Astrocyte of the spinal cord (primary cell): ENCODE results near the gene HOTAIR.

ENCODE experiments used
- DNase-seq: peaks from one replicate; pipeline ENCODE4 v3.0.0; 2011; ENCODE audit warnings: low read depth, low spot score
- H3K4me3 ChIP-seq: 2 replicates; pipeline ENCODE4 v1.5.1; 2011; ENCODE audit warnings: low read depth, mild to moderate bottlenecking, low read length, moderate library complexity
- in situ Hi-C: cut with HindIII; loops from 2 replicates; pipeline ENCODE4 v1.10.0; 2017; ENCODE audit warnings: low sequenced_read_pairs
- TF ChIP-seq, protein P1 (sequence below): IDR thresholded peaks from 2 replicates; pipeline ENCODE4 v1.5.1; 2012; ENCODE audit warnings: low read depth, mild to moderate bottlenecking, low read length, inconsistent platforms

The HOTAIR gene

DNA sequence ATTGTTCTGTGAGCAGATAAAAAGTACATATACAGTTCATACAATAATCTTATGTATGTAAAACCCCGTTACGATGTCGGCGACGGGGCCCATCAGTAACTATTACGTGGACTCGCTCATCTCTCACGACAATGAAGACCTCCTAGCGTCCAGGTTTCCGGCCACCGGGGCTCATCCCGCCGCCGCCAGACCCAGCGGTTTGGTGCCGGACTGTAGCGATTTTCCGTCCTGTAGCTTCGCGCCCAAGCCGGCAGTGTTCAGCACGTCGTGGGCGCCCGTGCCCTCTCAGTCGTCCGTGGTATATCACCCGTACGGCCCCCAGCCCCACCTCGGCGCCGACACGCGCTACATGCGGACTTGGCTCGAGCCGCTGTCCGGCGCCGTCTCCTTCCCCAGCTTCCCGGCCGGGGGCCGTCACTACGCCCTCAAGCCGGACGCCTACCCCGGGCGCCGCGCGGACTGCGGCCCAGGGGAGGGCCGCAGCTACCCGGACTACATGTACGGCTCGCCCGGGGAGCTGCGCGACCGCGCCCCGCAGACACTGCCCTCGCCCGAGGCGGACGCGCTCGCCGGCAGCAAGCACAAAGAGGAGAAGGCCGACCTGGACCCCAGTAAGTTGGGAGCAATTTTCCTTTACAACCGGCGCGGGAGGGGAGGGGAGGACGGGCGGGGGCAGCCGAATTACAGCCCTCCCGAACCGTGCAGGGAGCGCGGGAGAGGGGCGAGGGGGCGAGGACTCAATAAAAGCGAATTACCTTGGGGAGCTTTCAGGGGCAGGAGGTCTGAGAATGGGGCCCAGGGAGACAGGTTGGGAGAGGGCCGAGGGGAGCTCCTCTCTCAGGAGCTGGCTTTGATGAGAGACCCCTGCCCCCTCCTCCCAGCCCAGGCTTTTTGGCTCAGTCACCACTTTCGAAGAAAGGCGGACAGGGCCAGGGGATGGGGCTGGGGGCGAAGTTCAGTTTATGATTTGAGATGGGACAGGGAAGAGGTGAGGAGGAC, 25.7 kb upstream of the HOTAIR start, which contains the start of gene HOXC9:
Gene HOXC9 (plus strand): TSS at position 46 of the 999 bp plus-strand sequence. CDS start 28 bp downstream, at position 74.
- in situ Hi-C loops: loop anchor here (25.0 kb wide), 1 partner anchor 187 kb away; the partner anchor contains the start of gene SMUG1
- DNase-seq: peak; percentile 49
- TF ChIP-seq, protein P1, sequence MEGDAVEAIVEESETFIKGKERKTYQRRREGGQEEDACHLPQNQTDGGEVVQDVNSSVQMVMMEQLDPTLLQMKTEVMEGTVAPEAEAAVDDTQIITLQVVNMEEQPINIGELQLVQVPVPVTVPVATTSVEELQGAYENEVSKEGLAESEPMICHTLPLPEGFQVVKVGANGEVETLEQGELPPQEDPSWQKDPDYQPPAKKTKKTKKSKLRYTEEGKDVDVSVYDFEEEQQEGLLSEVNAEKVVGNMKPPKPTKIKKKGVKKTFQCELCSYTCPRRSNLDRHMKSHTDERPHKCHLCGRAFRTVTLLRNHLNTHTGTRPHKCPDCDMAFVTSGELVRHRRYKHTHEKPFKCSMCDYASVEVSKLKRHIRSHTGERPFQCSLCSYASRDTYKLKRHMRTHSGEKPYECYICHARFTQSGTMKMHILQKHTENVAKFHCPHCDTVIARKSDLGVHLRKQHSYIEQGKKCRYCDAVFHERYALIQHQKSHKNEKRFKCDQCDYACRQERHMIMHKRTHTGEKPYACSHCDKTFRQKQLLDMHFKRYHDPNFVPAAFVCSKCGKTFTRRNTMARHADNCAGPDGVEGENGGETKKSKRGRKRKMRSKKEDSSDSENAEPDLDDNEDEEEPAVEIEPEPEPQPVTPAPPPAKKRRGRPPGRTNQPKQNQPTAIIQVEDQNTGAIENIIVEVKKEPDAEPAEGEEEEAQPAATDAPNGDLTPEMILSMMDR: no peak
- peak within 1 kb of the TSS; percentile 55 for H3K4me3 ChIP-seq

DNA sequence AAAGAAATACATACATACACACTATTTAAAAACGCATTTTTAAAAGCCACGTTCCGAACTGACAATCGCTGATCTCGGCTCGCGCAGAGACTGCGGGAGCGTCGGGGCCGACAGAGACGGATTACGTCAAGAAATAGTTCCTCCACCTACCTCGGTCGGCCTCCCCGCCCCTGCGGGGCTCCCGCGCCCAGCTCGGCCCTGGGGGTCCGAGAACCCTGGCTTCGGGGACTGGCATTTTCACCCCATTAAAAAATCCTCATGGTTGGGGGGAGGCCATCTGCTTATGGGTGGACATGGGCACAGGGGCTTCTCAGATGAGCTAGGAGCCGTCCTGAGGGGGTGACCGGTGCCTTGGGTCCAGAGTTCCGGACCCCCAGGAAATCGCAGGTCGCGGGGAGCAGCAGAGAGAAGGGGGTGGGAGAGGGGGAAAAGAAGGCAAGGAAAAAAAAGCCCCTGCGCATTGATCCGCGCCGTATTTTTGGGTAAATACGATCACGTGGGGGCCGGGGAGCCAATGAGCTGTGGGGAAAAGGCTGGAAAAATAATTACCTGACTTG, 24.9 kb upstream of the HOTAIR start:
- peak; percentile 78 for DNase-seq
- peak overlapping the region; percentile 55 for H3K4me3 ChIP-seq

DNA sequence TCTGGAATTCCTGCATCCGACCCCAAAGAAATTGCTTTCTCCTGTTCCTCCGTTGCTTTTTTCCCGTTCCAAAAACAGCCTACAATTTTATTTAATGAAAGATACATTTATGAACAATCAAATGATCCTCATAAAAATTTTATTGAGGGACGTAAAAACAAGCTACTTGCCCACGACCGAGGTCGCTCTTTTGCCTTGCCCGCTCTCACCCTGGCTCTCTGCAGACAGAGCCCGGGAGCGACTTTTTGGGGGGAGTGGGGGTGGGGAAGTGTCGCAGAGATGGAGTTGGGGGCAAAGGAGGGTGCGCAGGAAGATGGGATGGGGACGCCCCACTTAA, 24.1 kb upstream of the HOTAIR start:
- no peak overlapping the region for H3K4me3 ChIP-seq
- TF ChIP-seq, protein P1: no peak
- in situ Hi-C loops: no loop called here
- no peak for DNase-seq

More for the DNA sequence above, 24.9 kb upstream of the HOTAIR start:
- in situ Hi-C loops: loop anchor here (25.0 kb wide), 1 partner anchor 188 kb away; the partner anchor contains the start of gene SMUG1
- TF ChIP-seq, protein P1: no peak

DNA sequence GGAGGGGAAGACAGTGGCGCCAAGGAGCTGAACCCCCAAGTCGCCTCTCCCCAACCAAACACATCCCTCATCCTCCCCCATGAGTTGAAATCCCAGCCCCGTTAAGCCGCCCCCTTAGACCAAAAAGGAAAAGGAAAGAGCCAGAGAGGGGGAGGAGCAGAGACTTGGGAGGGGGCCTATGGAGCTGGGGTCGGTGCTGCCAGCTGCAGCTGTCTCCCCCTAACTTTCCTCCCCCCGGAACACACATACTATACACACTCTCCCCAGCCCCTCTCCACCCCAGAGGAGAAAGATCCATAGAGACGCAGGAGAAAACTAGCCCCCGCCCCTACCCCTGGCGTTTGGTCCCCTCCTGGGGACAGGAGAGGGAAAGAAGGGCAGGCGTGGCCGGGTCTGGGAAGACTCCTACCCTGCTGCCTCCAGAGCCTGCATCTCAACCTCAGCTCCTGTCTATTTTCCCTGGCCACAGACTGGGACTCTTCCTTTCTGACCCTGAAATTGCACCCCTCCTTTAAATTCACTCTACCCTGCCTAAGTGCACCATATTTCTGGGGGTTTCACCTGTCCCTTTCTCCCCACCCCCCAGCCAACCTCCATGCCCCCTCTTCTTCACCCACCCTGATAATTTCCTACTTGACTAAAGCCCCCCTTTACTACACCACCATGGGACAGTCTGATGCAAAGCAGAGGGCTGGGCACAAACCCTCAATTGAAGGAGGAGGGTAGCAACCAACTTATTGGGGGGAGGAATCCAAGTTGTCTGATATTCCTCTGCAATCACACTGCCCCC, 23.6 kb upstream of the HOTAIR start:
- H3K4me3 ChIP-seq: no peak overlapping the region
- TF ChIP-seq, protein P1: no peak
- no peak for DNase-seq
- in situ Hi-C loops: no loop called here

DNA sequence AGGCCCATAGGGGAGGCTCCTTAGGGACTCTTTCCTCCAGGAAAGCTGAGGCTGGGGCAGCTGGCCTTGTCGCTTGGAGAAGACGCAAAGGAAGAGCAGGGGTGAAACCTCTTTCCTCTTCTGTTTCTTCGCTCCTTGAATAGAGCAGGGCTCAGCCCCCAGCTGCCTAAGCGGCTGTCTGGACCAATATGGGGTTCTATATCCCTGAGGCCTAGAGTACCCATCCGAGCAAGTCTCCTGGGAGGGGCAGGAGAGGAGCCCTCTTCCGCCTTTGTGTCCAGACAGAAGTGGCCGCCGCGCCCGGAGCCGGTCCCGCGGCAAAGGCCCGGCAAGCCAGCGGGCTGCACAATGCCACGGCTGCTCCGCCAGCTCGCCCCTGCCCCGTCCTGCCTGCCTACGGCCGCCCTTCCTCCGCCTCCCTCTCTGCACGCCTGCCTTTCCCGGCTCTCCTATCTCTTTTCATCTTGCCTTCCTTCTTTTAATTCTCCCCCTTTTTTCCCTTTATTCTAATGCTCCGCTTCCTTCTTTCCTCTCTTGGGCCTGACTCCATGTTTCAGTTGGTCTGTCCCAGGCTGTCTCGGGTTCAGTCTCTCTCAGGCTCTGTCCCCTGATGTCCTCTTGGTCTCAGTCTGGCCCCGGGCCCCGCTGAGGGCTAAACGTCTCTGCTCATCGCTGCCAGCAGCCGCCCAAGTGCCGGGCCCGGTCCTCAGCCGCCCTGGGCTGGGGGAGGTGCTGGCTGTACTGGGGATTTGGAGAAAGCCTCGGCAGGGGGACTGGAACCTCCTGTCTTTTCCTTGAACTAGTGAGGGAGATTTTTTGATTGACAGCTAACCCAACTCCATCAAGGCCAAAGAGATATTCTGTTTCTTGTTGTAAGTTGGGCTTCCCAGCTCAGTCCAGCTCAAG, 22.7 kb upstream of the HOTAIR start:
- DNase-seq: no peak
- in situ Hi-C loops: no loop called here
- TF ChIP-seq, protein P1: no peak
- no peak overlapping the region for H3K4me3 ChIP-seq
